Measurements from ENCODE around the gene TTC34.
"Not testable (repeated sequence)": the region's sequence is repeated elsewhere in the genome, so short reads cannot be mapped to it uniquely, and the experiment has no call there.

TTC34 gene

GRCh38 chr1:2799811-2800663, 1.5 kb downstream of the TTC34 start:
- TF ChIP-seq CTCF (conservative IDR thresholded peaks at IDR 0.05; ENCODE audit: low read length) (no peak), EZH2phosphoT487 (IDR thresholded peaks at IDR 0.05; ENCODE audit: borderline replicate concordance) (no peak)
- Histone ChIP-seq H3K27me3 (ENCODE audit: insufficient read depth, low read length, poor library complexity, severe bottlenecking) (no peaks in the 10 kb centered on the region), H3K9me3 (ENCODE audit: insufficient read depth, low read depth, low read length) (peaks cover 10% of the 10 kb centered on the region; the same call in 1 of the 2 replicates)

GRCh38 chr1:2798958-2799357, 2.5 kb downstream of the TTC34 start:
- H3K9ac ChIP-seq (ENCODE audit: low read depth, low read length, poor library complexity, severe bottlenecking); H3K9me2 ChIP-seq (replicated peaks; ENCODE audit: low read depth, low read length); H3F3A ChIP-seq (ENCODE audit: low read depth); H2AFZ ChIP-seq (ENCODE audit: low read length); H3K4me1 ChIP-seq (ENCODE audit: insufficient read depth, low read length, poor library complexity, severe bottlenecking); H3K4me2 ChIP-seq (ENCODE audit: low read depth, low read length, poor library complexity, severe bottlenecking); H4K20me1 ChIP-seq (ENCODE audit: insufficient read depth, low read length, poor library complexity, severe bottlenecking); H3K4me3 ChIP-seq (ENCODE audit: low read length, poor library complexity, severe bottlenecking); H3K27me3 ChIP-seq (ENCODE audit: insufficient read depth, low read length, poor library complexity, severe bottlenecking); H3K36me3 ChIP-seq (ENCODE audit: insufficient read depth, low read length); H3K79me2 ChIP-seq (ENCODE audit: insufficient read depth, low read length): not testable (repeated sequence)
- H3K9me3 ChIP-seq (ENCODE audit: insufficient read depth, low read depth, low read length): peaks cover 16% of the 10 kb centered on the region; the same call in 1 of the 2 replicates

More at GRCh38 chr1:2799811-2800663, 1.5 kb downstream of the TTC34 start:
- H3F3A ChIP-seq (ENCODE audit: low read depth): no peaks in the 10 kb centered on the region
- no peak overlapping the region for H3K9ac ChIP-seq (ENCODE audit: low read depth, low read length, poor library complexity, severe bottlenecking)
- no peak overlapping the region for H3K4me2 ChIP-seq (ENCODE audit: low read depth, low read length, poor library complexity, severe bottlenecking)
- no peaks in the 10 kb centered on the region for H3K4me1 ChIP-seq (ENCODE audit: insufficient read depth, low read length, poor library complexity, severe bottlenecking)
- no peak overlapping the region for H3K4me3 ChIP-seq (ENCODE audit: low read length, poor library complexity, severe bottlenecking)
- no peak overlapping the region for H2AFZ ChIP-seq (ENCODE audit: low read length)
- no peaks in the 10 kb centered on the region for H4K20me1 ChIP-seq (ENCODE audit: insufficient read depth, low read length, poor library complexity, severe bottlenecking)
- no peaks in the 10 kb centered on the region for H3K36me3 ChIP-seq (ENCODE audit: insufficient read depth, low read length)
- H3K9me2 ChIP-seq (replicated peaks; ENCODE audit: low read depth, low read length): no peaks in the 10 kb centered on the region
- H3K79me2 ChIP-seq (ENCODE audit: insufficient read depth, low read length): no peaks in the 10 kb centered on the region

GRCh38 chr1:2797741-2798016, 3.8 kb downstream of the TTC34 start:
- no peaks in the 10 kb centered on the region for H4K20me1 ChIP-seq (ENCODE audit: insufficient read depth, low read length, poor library complexity, severe bottlenecking)
- TF ChIP-seq EZH2phosphoT487 (IDR thresholded peaks at IDR 0.05; ENCODE audit: borderline replicate concordance) (no peak), CTCF (conservative IDR thresholded peaks at IDR 0.05; ENCODE audit: low read length) (no peak)
- H3K36me3 ChIP-seq (ENCODE audit: insufficient read depth, low read length): no peaks in the 10 kb centered on the region

More at GRCh38 chr1:2797741-2798016, 3.8 kb downstream of the TTC34 start:
- Histone ChIP-seq H3K9me3 (ENCODE audit: insufficient read depth, low read depth, low read length) (peaks cover 26% of the 10 kb centered on the region; the same call in 1 of the 2 replicates), H3K9ac (ENCODE audit: low read depth, low read length, poor library complexity, severe bottlenecking) (no peak overlapping the region), H3K4me3 (ENCODE audit: low read length, poor library complexity, severe bottlenecking) (no peak overlapping the region), H3K4me1 (ENCODE audit: insufficient read depth, low read length, poor library complexity, severe bottlenecking) (no peaks in the 10 kb centered on the region), H3K79me2 (ENCODE audit: insufficient read depth, low read length) (no peaks in the 10 kb centered on the region), H3K4me2 (ENCODE audit: low read depth, low read length, poor library complexity, severe bottlenecking) (no peak overlapping the region), H2AFZ (ENCODE audit: low read length) (no peak overlapping the region), H3F3A (ENCODE audit: low read depth) (no peaks in the 10 kb centered on the region), H3K27me3 (ENCODE audit: insufficient read depth, low read length, poor library complexity, severe bottlenecking) (no peaks in the 10 kb centered on the region), H3K9me2 (replicated peaks; ENCODE audit: low read depth, low read length) (no peaks in the 10 kb centered on the region)

Measured in Loucy (cell line).